ENCODE results near the gene ANXA11. TPM values are rescaled to one million over a fixed set of nuclear protein-coding genes. Genes with fewer than 3 reads are reported as not detected.

The ANXA11 gene
- total RNA-seq, 1 donor from 2014 or later, result 2.3 TPM

DNA sequence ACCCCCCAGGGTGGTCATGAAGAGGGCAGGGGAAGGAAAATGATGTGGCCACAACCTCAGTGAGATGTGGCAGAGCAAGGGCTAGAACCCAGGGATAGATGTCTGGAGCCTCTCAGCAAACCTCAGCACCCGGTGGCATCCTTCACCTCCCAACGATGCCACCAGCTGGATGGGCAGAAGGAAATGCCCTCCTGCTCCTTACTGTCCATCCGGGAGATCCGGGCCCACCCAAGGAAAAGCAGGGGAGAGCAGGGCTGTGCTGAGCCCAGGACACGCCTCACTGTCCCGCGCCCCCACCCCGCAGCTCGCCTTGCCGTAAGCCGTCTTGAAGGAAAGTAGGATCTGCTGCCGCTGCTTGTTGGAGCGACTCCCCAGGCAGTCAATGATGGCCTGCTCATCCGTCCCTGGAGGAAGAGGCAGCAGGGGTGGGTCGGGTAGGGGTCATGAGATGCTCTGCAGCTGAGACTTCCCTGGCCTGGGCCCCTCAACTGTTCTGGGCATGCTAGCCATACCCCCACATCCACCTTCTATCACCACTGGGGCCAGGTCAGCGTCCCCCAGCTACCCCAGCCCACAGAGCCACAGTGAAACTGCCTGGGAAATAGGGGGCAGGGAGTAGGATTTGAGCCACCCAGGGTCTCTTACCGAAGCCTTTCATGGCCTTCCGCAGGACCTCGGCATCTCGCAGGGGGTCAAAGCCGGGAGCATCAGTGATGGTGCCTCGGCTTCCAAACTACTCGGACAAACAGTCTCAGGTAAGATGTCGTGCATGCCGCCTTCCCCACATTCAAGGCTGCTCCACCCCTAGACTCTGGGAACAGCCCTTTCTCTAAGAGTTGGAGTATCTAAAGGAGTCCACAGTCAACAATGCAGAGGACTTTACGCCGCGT is 38.5 kb downstream of the ANXA11 start:
- H3K27ac Mint-ChIP-seq (ENCODE audit: unreplicated experiment), result no peak overlapping the region

GRCh38 chr10:80165173-80165572 is 40.2 kb downstream of the ANXA11 start:
- no peak for DNase-seq
- Mint-ChIP-seq H3K9me3 (ENCODE audit: unreplicated experiment) (peaks cover 14% of the 10 kb centered on the region), H3K27me3 (ENCODE audit: unreplicated experiment) (peaks cover 6% of the 10 kb centered on the region), H3K4me1 (ENCODE audit: low read depth, unreplicated experiment) (peaks cover 18% of the 10 kb centered on the region), H3K27ac (ENCODE audit: unreplicated experiment) (no peak overlapping the region), H3K36me3 (ENCODE audit: unreplicated experiment) (no peaks in the 10 kb centered on the region), H3K4me3 (ENCODE audit: unreplicated experiment) (no peak overlapping the region)
- TF ChIP-seq, protein P1, sequence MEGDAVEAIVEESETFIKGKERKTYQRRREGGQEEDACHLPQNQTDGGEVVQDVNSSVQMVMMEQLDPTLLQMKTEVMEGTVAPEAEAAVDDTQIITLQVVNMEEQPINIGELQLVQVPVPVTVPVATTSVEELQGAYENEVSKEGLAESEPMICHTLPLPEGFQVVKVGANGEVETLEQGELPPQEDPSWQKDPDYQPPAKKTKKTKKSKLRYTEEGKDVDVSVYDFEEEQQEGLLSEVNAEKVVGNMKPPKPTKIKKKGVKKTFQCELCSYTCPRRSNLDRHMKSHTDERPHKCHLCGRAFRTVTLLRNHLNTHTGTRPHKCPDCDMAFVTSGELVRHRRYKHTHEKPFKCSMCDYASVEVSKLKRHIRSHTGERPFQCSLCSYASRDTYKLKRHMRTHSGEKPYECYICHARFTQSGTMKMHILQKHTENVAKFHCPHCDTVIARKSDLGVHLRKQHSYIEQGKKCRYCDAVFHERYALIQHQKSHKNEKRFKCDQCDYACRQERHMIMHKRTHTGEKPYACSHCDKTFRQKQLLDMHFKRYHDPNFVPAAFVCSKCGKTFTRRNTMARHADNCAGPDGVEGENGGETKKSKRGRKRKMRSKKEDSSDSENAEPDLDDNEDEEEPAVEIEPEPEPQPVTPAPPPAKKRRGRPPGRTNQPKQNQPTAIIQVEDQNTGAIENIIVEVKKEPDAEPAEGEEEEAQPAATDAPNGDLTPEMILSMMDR (IDR thresholded peaks at IDR 0.05; ENCODE audit: partially characterized antibody, unreplicated experiment), result no peak

More for the DNA sequence above, 38.5 kb downstream of the ANXA11 start:
- Mint-ChIP-seq H3K9me3 (ENCODE audit: unreplicated experiment) (peaks cover 18% of the 10 kb centered on the region), H3K4me3 (ENCODE audit: unreplicated experiment) (no peak overlapping the region), H3K4me1 (ENCODE audit: low read depth, unreplicated experiment) (peaks cover 12% of the 10 kb centered on the region), H3K36me3 (ENCODE audit: unreplicated experiment) (no peaks in the 10 kb centered on the region), H3K27me3 (ENCODE audit: unreplicated experiment) (peaks cover 6% of the 10 kb centered on the region)
- TF ChIP-seq, protein P1 (IDR thresholded peaks at IDR 0.05; ENCODE audit: partially characterized antibody, unreplicated experiment), result no peak
- no peak for DNase-seq

GRCh38 chr10:80164596-80164995 is 40.7 kb downstream of the ANXA11 start:
- Mint-ChIP-seq H3K27ac (ENCODE audit: unreplicated experiment) (no peak overlapping the region), H3K4me1 (ENCODE audit: low read depth, unreplicated experiment) (peaks cover 18% of the 10 kb centered on the region), H3K9me3 (ENCODE audit: unreplicated experiment) (peaks cover 11% of the 10 kb centered on the region), H3K36me3 (ENCODE audit: unreplicated experiment) (no peaks in the 10 kb centered on the region), H3K27me3 (ENCODE audit: unreplicated experiment) (peaks cover 3% of the 10 kb centered on the region), H3K4me3 (ENCODE audit: unreplicated experiment) (no peak overlapping the region)
- DNase-seq, result no peak
- TF ChIP-seq, protein P1 (IDR thresholded peaks at IDR 0.05; ENCODE audit: partially characterized antibody, unreplicated experiment), result no peak

- TF ChIP-seq, protein P1 (IDR thresholded peaks at IDR 0.05; ENCODE audit: partially characterized antibody, unreplicated experiment), result no peak
- Mint-ChIP-seq H3K36me3 (ENCODE audit: unreplicated experiment) (no peaks in the 10 kb centered on the region), H3K9me3 (ENCODE audit: unreplicated experiment) (peaks cover 7% of the 10 kb centered on the region), H3K4me1 (ENCODE audit: low read depth, unreplicated experiment) (peaks cover 19% of the 10 kb centered on the region), H3K4me3 (ENCODE audit: unreplicated experiment) (no peak overlapping the region), H3K27ac (ENCODE audit: unreplicated experiment) (no peak overlapping the region), H3K27me3 (ENCODE audit: unreplicated experiment) (no peaks in the 10 kb centered on the region)
- DNase-seq, result no peak
These were observed 41.5 kb downstream of the ANXA11 start for GRCh38 chr10:80163741-80164341.
